Type B pancreatic cell (in vitro differentiated cells): ENCODE measurements around the gene ERC1. TPM values are rescaled to one million over a fixed set of nuclear protein-coding genes. Genes with fewer than 3 reads are reported as not detected.

Experiments used
- DNase-seq: peaks from one replicate; pipeline ENCODE4 v3.0.0; 2021; ENCODE audit warnings: mixed read lengths; ENCODE audit not compliant: unreplicated experiment; ENCODE audit errors: extremely low spot score
- H3K27ac Mint-ChIP-seq: 2 replicates; pipeline ENCODE4 v1.8.0; 2021; ENCODE audit warnings: mild to moderate bottlenecking, mixed read lengths
- H3K27me3 Mint-ChIP-seq: 2 replicates; pipeline ENCODE4 v1.8.0; 2021; ENCODE audit warnings: mixed read lengths
- H3K36me3 Mint-ChIP-seq: 2 replicates; pipeline ENCODE4 v1.8.0; 2021; ENCODE audit warnings: mixed read lengths
- H3K4me1 Mint-ChIP-seq: one replicate; pipeline ENCODE4 v1.8.0; 2021; ENCODE audit warnings: mixed read lengths; ENCODE audit not compliant: unreplicated experiment
- H3K4me3 Mint-ChIP-seq: 2 replicates; pipeline ENCODE4 v1.8.0; 2021; ENCODE audit warnings: mild to moderate bottlenecking, mixed read lengths
- H3K9me3 Mint-ChIP-seq: 2 replicates; pipeline ENCODE4 v1.8.0; 2021; ENCODE audit warnings: mixed read lengths
- total RNA-seq: library from RNA; stranded (reverse); gene quantifications from 2 replicates; pipeline ENCODE4 v1.2.1, GENCODE V29; 2021; ENCODE audit warnings: low replicate concordance
- TF ChIP-seq, protein P1 (sequence below): fragments of 200-600 bp; sonication (generic); conservative IDR thresholded peaks from 2 replicates; pipeline ENCODE4 v1.5.0; 2021; ENCODE audit warnings: antibody characterized with exemption, mild to moderate bottlenecking

Gene ERC1
- total RNA-seq, 1 donor from 2014 or later = 62.8 TPM

DNA sequence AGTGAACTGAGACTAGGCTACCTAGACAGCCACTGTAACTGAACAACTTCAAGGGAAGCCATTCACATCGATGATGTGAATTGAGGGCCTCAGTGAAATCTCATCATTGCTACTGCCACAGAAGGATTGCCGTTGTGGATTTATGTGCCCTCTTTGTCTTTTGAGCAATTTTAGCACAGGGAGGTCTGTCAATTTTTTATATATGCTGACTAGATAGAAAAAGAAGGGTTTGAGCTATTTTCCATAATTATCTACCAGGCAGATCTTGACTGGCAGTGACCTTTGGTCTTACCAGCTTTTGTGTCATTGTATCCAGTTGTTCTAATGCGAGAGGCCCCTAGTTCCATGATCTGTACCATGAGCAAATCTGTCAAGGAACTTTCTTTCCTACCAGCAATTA lies 179.4 kb downstream of the ERC1 start:
- no peaks in the 10 kb centered on the region for H3K9me3 Mint-ChIP-seq
- no peak overlapping the region for H3K27ac Mint-ChIP-seq
- peak overlapping the region; percentile 14 for H3K4me3 Mint-ChIP-seq
- H3K36me3 Mint-ChIP-seq = peaks cover 29% of the 10 kb centered on the region
- H3K27me3 Mint-ChIP-seq = no peaks in the 10 kb centered on the region
- TF ChIP-seq, protein P1, sequence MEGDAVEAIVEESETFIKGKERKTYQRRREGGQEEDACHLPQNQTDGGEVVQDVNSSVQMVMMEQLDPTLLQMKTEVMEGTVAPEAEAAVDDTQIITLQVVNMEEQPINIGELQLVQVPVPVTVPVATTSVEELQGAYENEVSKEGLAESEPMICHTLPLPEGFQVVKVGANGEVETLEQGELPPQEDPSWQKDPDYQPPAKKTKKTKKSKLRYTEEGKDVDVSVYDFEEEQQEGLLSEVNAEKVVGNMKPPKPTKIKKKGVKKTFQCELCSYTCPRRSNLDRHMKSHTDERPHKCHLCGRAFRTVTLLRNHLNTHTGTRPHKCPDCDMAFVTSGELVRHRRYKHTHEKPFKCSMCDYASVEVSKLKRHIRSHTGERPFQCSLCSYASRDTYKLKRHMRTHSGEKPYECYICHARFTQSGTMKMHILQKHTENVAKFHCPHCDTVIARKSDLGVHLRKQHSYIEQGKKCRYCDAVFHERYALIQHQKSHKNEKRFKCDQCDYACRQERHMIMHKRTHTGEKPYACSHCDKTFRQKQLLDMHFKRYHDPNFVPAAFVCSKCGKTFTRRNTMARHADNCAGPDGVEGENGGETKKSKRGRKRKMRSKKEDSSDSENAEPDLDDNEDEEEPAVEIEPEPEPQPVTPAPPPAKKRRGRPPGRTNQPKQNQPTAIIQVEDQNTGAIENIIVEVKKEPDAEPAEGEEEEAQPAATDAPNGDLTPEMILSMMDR = no peak
- DNase-seq = no peak
- H3K4me1 Mint-ChIP-seq = peaks cover 11% of the 10 kb centered on the region

DNA sequence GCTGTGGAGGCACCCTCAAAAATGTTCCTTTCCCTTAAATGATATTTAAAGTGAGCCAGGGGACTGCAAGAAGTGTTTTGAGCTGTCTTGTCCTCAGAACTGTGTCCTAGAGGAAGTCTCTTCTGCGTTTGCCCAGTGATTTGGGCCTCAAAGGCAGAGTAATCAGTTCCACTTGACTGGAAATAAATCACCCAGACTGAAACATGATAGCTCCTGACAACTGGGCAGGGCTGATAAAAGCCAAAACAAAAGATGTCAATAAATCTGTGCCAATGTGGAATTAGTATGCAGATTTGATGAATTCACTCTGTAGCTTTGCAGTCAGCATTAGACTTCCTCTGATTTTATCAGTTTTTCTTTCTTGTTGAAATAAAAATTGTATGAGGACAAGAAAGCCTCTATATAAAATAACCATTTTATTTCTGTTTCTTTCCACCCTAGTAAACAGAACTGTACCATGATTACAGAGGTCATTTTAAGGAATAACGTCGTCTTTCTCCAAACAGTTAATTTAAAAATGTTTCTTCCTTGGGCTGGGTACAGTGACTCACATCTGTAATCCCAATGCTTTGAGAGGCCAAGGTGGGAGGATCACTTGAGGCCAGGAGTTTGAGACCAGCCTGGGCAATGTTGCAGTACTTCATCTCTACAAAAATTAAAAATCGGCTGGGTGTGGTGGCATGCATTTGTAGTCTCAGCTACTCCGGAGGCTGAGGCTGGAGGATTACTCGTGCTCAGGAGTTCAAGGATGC lies 180.8 kb downstream of the ERC1 start:
- peaks cover 5% of the 10 kb centered on the region for H3K9me3 Mint-ChIP-seq
- TF ChIP-seq, protein P1 = no peak
- no peak for DNase-seq
- H3K4me1 Mint-ChIP-seq = peaks cover 11% of the 10 kb centered on the region
- no peaks in the 10 kb centered on the region for H3K27me3 Mint-ChIP-seq
- peak overlapping the region; percentile 30 for H3K4me3 Mint-ChIP-seq
- peaks cover 25% of the 10 kb centered on the region for H3K36me3 Mint-ChIP-seq
- peak overlapping the region; percentile 77 for H3K27ac Mint-ChIP-seq

DNA sequence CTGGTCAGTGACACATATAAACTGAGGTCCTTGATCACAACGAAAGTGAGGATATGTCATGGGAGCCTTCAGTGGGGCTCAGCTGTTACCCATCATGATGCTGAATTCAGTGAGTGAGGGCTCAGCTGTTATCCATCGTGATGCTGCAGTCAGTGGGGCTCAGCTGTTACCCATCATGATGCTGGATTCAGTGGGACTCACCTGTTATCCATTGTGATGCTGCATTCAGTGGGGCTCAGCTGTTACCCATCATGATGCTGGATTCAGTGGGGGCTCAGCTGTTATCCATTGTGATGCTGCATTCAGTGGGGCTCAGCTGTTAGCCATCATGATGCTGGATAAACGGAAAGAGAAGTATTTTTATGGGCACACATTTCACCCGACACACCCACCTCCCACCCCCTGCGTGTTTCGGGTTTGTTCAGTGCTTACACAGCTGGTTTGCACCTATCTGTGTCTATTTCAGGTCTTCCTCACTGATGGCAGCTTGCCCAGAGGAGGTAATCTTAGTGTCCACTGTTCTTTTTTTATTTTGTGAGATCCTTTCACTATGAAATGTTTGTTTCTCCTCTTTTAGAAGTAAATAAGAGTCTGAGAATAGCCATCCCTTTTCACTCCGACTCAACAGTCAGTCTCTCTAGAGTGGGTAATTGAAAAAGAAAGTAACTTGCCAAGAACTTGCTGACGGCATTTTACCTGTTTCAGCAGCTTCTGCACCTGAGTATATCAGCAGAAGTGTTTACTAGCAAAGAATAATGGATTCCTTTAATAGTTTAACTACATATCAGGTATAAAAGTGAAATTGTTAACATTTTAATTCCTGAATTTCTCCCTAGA lies 183.0 kb downstream of the ERC1 start:
- Mint-ChIP-seq H3K9me3 (peaks cover 5% of the 10 kb centered on the region), H3K27me3 (no peaks in the 10 kb centered on the region), H3K27ac (peak overlapping the region; percentile 42), H3K4me3 (peak overlapping the region; percentile 59), H3K36me3 (peaks cover 36% of the 10 kb centered on the region), H3K4me1 (peaks cover 11% of the 10 kb centered on the region)
- TF ChIP-seq, protein P1 = no peak
- DNase-seq = no peak

DNA sequence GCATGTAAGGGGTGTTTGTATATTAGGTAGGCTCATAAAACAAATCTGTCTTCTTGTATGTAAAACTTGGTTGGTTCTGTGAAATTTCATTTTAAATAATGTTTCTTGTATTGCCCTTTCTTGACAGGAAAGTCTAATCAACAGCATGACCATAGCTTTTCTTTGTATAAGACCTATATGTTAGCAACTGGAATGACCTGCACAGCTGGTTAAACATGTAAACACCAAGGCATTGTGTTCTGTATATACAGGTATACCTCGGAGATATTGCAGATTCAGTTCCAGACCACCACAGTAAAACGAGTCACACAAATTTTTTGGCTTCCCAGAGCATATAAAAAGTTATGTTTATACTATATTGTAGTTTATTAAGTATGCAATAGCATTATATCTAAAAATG lies 183.6 kb downstream of the ERC1 start:
- H3K4me1 Mint-ChIP-seq = peaks cover 11% of the 10 kb centered on the region
- TF ChIP-seq, protein P1 = no peak

DNA sequence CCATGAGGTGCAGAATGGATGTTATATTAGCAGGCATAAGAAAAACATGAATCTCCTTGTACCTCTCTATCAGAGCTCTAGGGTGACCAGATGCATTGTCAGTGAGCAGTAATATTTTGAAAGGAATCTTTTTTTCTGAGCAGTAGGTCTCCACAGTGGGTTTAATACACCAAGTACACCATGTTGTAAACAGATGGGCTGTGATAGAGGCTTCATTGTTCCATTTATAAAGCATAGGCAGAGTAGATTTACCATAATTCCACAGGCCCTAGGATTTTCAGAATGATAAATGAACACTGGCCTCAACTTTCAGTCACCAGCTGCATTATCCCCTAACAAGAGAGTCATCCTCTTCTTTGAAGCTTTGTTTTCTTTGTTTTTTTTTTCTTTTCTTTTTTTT lies 185.2 kb downstream of the ERC1 start:
- Mint-ChIP-seq H3K27me3 (no peaks in the 10 kb centered on the region), H3K4me1 (peaks cover 5% of the 10 kb centered on the region), H3K27ac (no peak overlapping the region), H3K36me3 (peaks cover 40% of the 10 kb centered on the region), H3K4me3 (no peak overlapping the region), H3K9me3 (peaks cover 11% of the 10 kb centered on the region)
- TF ChIP-seq, protein P1 = no peak
- DNase-seq = no peak

More for the DNA sequence above, 183.6 kb downstream of the ERC1 start:
- Mint-ChIP-seq H3K4me3 (peak overlapping the region; percentile 59), H3K27ac (peak overlapping the region; percentile 42), H3K36me3 (peaks cover 34% of the 10 kb centered on the region), H3K27me3 (no peaks in the 10 kb centered on the region), H3K9me3 (peaks cover 5% of the 10 kb centered on the region)
- DNase-seq = no peak
